Left lung (tissue), 10 donors: Measurements from ENCODE around the gene IL10RA. TPM values are rescaled to one million over a fixed set of nuclear protein-coding genes. Genes with fewer than 3 reads are reported as not detected.

Source experiments
- ATAC-seq: fragments of 200-7000 bp; cut with Tn5 transposase; one replicate; pipeline ENCODE4 v1.9.1; 2020; ENCODE audit warnings: moderate library complexity
- DNase-seq, 4 donors: peaks; one replicate each; pipeline ENCODE4 v3.0.0-alpha.2; 2013 to 2020
- H3K27ac ChIP-seq, 2 donors: fragments of 200-600 bp; sonication (generic) in 1 of 2; one replicate each; pipeline versions ENCODE4 v1.5.0 to v1.8.0; 2020 to 2021
- H3K27me3 ChIP-seq, 2 donors: fragments of 200-600 bp; sonication (generic) in 1 of 2; one replicate each; pipeline versions ENCODE4 v1.5.0 to v1.8.0; 2020 to 2021
- H3K36me3 ChIP-seq, 2 donors: fragments of 200-600 bp; sonication (generic) in 1 of 2; one replicate each; pipeline versions ENCODE4 v1.5.0 to v1.8.0; 2020 to 2021
- H3K4me1 ChIP-seq, 2 donors: fragments of 200-600 bp; one replicate each; pipeline ENCODE4 v1.8.0; 2021
- H3K4me3 ChIP-seq, 2 donors: fragments of 200-600 bp; sonication (generic) in 1 of 2; one replicate each; pipeline versions ENCODE4 v1.5.0 to v1.8.0; 2020 to 2021; ENCODE audit warnings: mild to moderate bottlenecking in 1 of 2
- H3K9me3 ChIP-seq, 2 donors: fragments of 200-600 bp; sonication (generic) in 1 of 2; one replicate each; pipeline versions ENCODE4 v1.5.0 to v1.8.0; 2020 to 2021
- intact Hi-C, 2 donors: fragments of 100-400 bp; cut with DNase I; formaldehyde crosslinking; loops; one replicate each; pipeline versions ENCODE4 v1.11.2 to v1.14.2; 2022
- polyA plus RNA-seq, 6 donors: library from polyadenylated mRNA; unstranded; fragments of 120-200 nt; gene quantifications; one replicate each; pipeline ENCODE4 v1.2.1, GENCODE V29; 2013; ENCODE audit not compliant: insufficient read length in 6 of 6
- total RNA-seq, 2 donors: library from RNA; stranded (reverse); fragmentation: NEBNext Ultra II Directional; extraction: Animal tissue kit (Norgen Biotek cat#: 25700); gene quantifications; one replicate each; pipeline ENCODE4 v1.2.1, GENCODE V29; 2021
- TF ChIP-seq, protein P1 (sequence below), 2 donors: fragments of 200-600 bp; sonication (generic) in 1 of 2; IDR thresholded peaks; one replicate each; pipeline versions ENCODE4 v1.5.0 to v1.8.0; 2021; ENCODE audit warnings: antibody characterized with exemption in 2 of 2
- donor health status: DM: no; HTN: yes; CAD: no.
- donor health status: DM: no; HTN: no; CAD: no.

Gene IL10RA
- total and polyA plus RNA-seq, 8 donors = 4.0 to 56.8 (median 6.0) TPM

DNA sequence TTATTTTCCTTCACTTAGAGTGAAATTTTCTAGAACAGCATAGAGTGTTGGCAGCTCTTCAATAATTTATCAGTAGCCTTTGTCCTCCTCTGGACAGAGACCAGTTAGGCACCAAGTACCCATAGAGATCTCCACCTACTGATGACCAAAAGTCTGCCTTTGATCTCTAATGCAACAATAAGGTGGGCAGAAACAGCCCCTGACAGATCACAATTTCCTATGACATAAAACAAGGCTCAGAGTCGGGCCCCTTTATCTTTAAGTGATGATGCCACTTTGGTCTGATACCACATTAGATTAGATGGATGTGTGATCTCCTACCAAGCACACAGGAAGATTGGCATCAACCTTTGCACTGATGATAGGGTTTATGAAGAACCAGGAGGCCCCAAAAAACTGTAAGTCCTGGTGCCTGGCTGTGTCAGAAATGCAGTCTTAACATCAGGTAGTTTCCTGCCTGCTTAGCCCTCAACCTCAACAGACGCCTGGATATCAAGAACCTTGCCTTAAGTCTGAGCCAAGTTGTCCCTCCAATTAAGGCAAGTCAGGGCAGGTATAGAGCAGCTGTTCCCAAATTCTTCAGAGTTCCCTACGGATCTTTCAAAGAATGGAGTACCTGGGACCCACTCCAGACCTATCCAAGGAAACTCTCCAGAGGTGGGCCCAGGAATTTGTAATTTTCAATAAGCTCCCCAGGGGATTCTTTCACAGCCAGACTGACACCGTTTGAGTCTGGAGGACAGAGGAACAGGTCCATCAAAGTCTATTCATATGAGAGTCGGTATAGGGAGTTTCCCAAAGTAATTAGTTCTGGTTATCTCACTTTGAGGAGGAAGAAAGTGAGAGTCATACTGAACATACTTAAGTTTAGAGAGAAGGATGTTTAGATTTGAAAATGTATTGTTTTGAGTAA, 60.1 kb downstream of the IL10RA start:
- intact Hi-C loops = no loop called here
- H3K9me3 ChIP-seq = no peaks in the 10 kb centered on the region
- ATAC-seq = no peak
- TF ChIP-seq, protein P1, sequence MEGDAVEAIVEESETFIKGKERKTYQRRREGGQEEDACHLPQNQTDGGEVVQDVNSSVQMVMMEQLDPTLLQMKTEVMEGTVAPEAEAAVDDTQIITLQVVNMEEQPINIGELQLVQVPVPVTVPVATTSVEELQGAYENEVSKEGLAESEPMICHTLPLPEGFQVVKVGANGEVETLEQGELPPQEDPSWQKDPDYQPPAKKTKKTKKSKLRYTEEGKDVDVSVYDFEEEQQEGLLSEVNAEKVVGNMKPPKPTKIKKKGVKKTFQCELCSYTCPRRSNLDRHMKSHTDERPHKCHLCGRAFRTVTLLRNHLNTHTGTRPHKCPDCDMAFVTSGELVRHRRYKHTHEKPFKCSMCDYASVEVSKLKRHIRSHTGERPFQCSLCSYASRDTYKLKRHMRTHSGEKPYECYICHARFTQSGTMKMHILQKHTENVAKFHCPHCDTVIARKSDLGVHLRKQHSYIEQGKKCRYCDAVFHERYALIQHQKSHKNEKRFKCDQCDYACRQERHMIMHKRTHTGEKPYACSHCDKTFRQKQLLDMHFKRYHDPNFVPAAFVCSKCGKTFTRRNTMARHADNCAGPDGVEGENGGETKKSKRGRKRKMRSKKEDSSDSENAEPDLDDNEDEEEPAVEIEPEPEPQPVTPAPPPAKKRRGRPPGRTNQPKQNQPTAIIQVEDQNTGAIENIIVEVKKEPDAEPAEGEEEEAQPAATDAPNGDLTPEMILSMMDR (IDR thresholded peaks at IDR 0.05) = no peak
- DNase-seq = no peak
- no peaks in the 10 kb centered on the region for H3K27me3 ChIP-seq
- H3K27ac ChIP-seq = no peak overlapping the region
- H3K4me3 ChIP-seq = no peak overlapping the region
- no peaks in the 10 kb centered on the region for H3K4me1 ChIP-seq
- H3K36me3 ChIP-seq = no peaks in the 10 kb centered on the region

DNA sequence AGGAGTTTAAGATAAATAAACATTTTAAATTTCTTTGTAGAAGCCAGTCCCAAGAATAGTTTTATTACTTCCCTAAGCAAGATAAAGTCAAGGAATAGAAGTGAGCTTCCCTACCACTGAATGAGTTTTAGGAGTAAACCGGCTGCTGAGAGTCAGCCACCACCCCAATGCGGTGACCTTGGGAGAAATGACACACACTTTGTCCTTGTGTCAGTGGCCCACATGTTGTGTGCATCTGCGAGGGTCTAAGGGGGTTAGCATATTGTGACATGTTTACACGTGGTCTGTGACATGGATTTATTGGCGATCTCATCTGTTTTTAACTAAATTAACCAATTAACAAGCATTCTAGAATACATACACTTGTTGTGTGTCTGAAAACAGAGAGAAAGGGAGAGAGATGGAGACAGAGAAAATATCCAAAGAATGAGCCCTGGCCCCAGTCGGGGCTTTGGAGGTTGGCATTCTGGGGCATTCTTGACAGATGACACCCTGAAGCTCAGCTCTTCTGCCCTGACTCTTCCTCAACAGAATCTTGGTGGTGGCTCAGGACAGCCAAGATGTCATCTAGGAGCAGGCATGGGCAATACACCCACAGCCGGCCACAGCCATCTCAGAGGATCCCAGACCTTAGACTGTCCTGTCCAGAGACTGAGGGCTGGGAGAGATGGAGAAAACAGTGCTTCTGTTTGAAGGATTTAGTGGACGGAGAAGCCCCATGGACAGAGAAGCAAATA, 60.9 kb downstream of the IL10RA start:
- no peak overlapping the region for H3K27ac ChIP-seq
- intact Hi-C loops = no loop called here
- DNase-seq (no peak), ATAC-seq (no peak)
- no peak overlapping the region for H3K4me3 ChIP-seq
- H3K36me3 ChIP-seq = no peaks in the 10 kb centered on the region
- H3K9me3 ChIP-seq = no peaks in the 10 kb centered on the region
- peaks cover 0 to 2% of the 10 kb centered on the region in 2 donors for H3K4me1 ChIP-seq
- no peaks in the 10 kb centered on the region for H3K27me3 ChIP-seq
- TF ChIP-seq, protein P1 (IDR thresholded peaks at IDR 0.05) = no peak

DNA sequence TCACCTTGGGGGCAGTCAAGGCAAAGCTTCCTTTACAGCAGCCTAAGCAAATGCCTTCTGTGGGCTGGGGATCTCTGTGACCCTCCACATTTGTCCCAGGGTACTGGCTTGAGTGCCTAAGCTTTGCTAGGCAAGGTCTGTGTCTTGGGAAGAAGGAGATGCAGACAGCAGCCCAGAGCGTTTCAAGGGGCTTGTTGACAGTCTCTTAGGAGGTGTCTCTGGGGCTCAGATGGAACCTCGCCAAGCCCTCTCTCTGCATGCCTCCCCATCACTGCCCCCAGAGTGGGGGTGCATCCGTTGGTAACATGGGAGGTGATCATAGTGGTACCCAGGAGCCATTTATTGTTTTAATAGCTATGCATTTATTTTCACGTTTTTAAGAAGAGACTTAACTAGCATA, 61.6 kb downstream of the IL10RA start:
- intact Hi-C loops = no loop called here
- H3K36me3 ChIP-seq = no peaks in the 10 kb centered on the region
- no peaks in the 10 kb centered on the region for H3K9me3 ChIP-seq
- TF ChIP-seq, protein P1 (IDR thresholded peaks at IDR 0.05) = no peak
- H3K4me3 ChIP-seq = no peak overlapping the region
- peaks cover 0 to 9% of the 10 kb centered on the region in 2 donors for H3K4me1 ChIP-seq
- ATAC-seq = no peak
- no peak for DNase-seq
- H3K27me3 ChIP-seq = no peaks in the 10 kb centered on the region
- no peak overlapping the region for H3K27ac ChIP-seq

DNA sequence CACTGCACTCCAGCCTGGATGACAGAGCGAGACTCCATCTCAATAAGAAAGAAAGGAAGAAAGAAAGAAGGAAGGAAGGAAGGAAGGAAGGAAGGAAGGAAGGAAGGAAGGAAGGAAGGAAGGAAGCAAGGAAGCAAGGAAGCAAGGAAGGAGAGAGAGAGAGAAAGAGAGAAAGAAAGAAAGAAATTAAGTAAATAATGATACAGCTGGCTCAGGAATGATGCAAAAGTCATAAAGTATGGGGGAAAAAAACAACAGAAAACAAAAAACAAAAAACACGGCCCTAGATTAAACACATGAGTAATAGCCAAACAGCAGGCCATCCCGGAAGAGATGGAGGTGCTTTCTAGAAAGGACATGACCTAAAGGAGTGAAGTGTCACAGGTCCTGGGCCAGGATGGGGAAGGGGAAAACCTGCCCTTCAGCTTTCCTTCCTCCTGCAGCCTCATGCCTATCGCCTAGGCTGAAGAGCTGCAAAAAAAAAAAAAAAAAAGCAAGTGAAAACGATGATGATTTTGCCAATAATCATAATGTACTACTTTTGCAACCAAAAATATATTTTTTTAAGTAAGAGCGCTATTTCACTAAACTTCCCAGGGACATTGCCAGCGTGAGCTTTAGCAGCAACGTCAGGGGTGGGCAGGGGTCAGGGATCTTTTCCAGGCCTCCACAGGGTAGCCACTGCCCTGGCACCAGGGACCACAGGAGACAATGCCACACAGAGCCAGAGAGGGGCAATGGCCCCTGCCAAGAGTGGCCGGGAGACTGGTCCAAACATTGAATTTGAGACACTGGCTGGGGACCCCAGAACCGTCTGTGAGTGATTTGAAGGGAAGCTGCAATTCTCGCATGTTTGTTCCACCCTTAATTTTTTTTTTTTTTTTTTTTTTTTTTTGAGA, 62.5 kb downstream of the IL10RA start:
- H3K27me3 ChIP-seq = no peaks in the 10 kb centered on the region
- no peaks in the 10 kb centered on the region for H3K36me3 ChIP-seq
- ATAC-seq (no peak), DNase-seq (no peak)
- no peak overlapping the region for H3K4me3 ChIP-seq
- intact Hi-C loops = no loop called here
- H3K9me3 ChIP-seq = no peaks in the 10 kb centered on the region
- H3K4me1 ChIP-seq = peaks cover 0 to 11% of the 10 kb centered on the region in 2 donors
- H3K27ac ChIP-seq = no peak overlapping the region
- TF ChIP-seq, protein P1 (IDR thresholded peaks at IDR 0.05) = no peak
